Measurements from ENCODE around the gene EYA2. TPM values are rescaled to one million over a fixed set of nuclear protein-coding genes. Genes with fewer than 3 reads are reported as not detected.

The EYA2 gene
- total RNA-seq, 1 donor from 2014 or later: 1.8 TPM

GRCh38 chr20:47029845-47030244, 135.2 kb downstream of the EYA2 start:
- no peaks in the 10 kb centered on the region for H4K20me1 ChIP-seq (ENCODE audit: low read depth)
- H3K4me3 ChIP-seq: no peak overlapping the region
- Mint-ChIP-seq H3K27me3 (ENCODE audit: insufficient read depth, low read depth) (peaks cover 2% of the 10 kb centered on the region), H3K4me1 (peaks cover 15% of the 10 kb centered on the region), H3K27ac (no peak overlapping the region), H3K36me3 (no peaks in the 10 kb centered on the region), H3K9me3 (peaks cover 9% of the 10 kb centered on the region), H3K4me3 (no peak overlapping the region)
- H3K27ac ChIP-seq: no peak overlapping the region
- no peaks in the 10 kb centered on the region for H3K9me3 ChIP-seq (ENCODE audit: low read depth)
- no peak overlapping the region for H3K4me2 ChIP-seq
- H3K27me3 ChIP-seq: no peaks in the 10 kb centered on the region
- peaks cover 25% of the 10 kb centered on the region for H3K4me1 ChIP-seq
- no peak overlapping the region for H2AFZ ChIP-seq (replicated peaks)
- DNase-seq (ENCODE audit: low spot score): no peak
- TF ChIP-seq EZH2phosphoT487 (IDR thresholded peaks at IDR 0.05): no peak
- TF ChIP-seq CTCF (IDR thresholded peaks at IDR 0.05): no peak
- no peak for TF ChIP-seq EZH2 (IDR thresholded peaks at IDR 0.05)
- peaks cover 12% of the 10 kb centered on the region for H3F3A ChIP-seq (ENCODE audit: low read depth)
- H3K9ac ChIP-seq: no peak overlapping the region
- no peaks in the 10 kb centered on the region for H3K79me2 ChIP-seq (ENCODE audit: low read depth)
- H3K36me3 ChIP-seq: no peaks in the 10 kb centered on the region

GRCh38 chr20:47030271-47030810, 135.7 kb downstream of the EYA2 start:
- H3K9me3 Mint-ChIP-seq: peaks cover 9% of the 10 kb centered on the region
- no peak overlapping the region for H3K27ac Mint-ChIP-seq
- H3K27me3 Mint-ChIP-seq (ENCODE audit: insufficient read depth, low read depth): peaks cover 2% of the 10 kb centered on the region
- peaks cover 20% of the 10 kb centered on the region for H3K4me1 Mint-ChIP-seq
- Histone ChIP-seq H3K4me1 (peaks cover 25% of the 10 kb centered on the region), H2AFZ (replicated peaks) (no peak overlapping the region), H3K27ac (no peak overlapping the region), H3F3A (ENCODE audit: low read depth) (peaks cover 12% of the 10 kb centered on the region), H3K4me3 (no peak overlapping the region), H3K36me3 (no peaks in the 10 kb centered on the region), H3K79me2 (ENCODE audit: low read depth) (no peaks in the 10 kb centered on the region), H3K27me3 (no peaks in the 10 kb centered on the region), H3K4me2 (no peak overlapping the region), H3K9ac (no peak overlapping the region), H3K9me3 (ENCODE audit: low read depth) (no peaks in the 10 kb centered on the region), H4K20me1 (ENCODE audit: low read depth) (no peaks in the 10 kb centered on the region)
- no peak for DNase-seq (ENCODE audit: low spot score)
- H3K4me3 Mint-ChIP-seq: no peak overlapping the region
- TF ChIP-seq CTCF (IDR thresholded peaks at IDR 0.05) (no peak), EZH2 (IDR thresholded peaks at IDR 0.05) (no peak), EZH2phosphoT487 (IDR thresholded peaks at IDR 0.05) (no peak)
- no peaks in the 10 kb centered on the region for H3K36me3 Mint-ChIP-seq

- H3K36me3 Mint-ChIP-seq: no peaks in the 10 kb centered on the region
- Histone ChIP-seq H3K79me2 (ENCODE audit: low read depth) (no peaks in the 10 kb centered on the region), H3K4me1 (peaks cover 25% of the 10 kb centered on the region), H3K9ac (no peak overlapping the region), H3K4me3 (no peak overlapping the region), H4K20me1 (ENCODE audit: low read depth) (no peaks in the 10 kb centered on the region), H3K9me3 (ENCODE audit: low read depth) (no peaks in the 10 kb centered on the region), H3F3A (ENCODE audit: low read depth) (peaks cover 12% of the 10 kb centered on the region), H2AFZ (replicated peaks) (no peak overlapping the region), H3K27ac (no peak overlapping the region), H3K36me3 (no peaks in the 10 kb centered on the region), H3K4me2 (peak overlapping the region; percentile 64), H3K27me3 (no peaks in the 10 kb centered on the region)
- H3K4me3 Mint-ChIP-seq: no peak overlapping the region
- peaks cover 21% of the 10 kb centered on the region for H3K4me1 Mint-ChIP-seq
- no peak for TF ChIP-seq EZH2 (IDR thresholded peaks at IDR 0.05)
- no peak for TF ChIP-seq EZH2phosphoT487 (IDR thresholded peaks at IDR 0.05)
- TF ChIP-seq CTCF (IDR thresholded peaks at IDR 0.05): no peak
- DNase-seq (ENCODE audit: low spot score): no peak
- H3K27ac Mint-ChIP-seq: no peak overlapping the region
- H3K9me3 Mint-ChIP-seq: peaks cover 9% of the 10 kb centered on the region
- peaks cover 2% of the 10 kb centered on the region for H3K27me3 Mint-ChIP-seq (ENCODE audit: insufficient read depth, low read depth)
Measured at GRCh38 chr20:47031004-47031403, 136.4 kb downstream of the EYA2 start.
